GM18499 (cell line): ENCODE results near the gene USP14.

Experiments used
- ATAC-seq: cut with Tn5 transposase; IDR thresholded peaks from one replicate; pipeline ENCODE4 v1.9.1; 2021; ENCODE audit warnings: moderate number of reproducible peaks; ENCODE audit not compliant: insufficient read depth, unreplicated experiment

Gene USP14

DNA sequence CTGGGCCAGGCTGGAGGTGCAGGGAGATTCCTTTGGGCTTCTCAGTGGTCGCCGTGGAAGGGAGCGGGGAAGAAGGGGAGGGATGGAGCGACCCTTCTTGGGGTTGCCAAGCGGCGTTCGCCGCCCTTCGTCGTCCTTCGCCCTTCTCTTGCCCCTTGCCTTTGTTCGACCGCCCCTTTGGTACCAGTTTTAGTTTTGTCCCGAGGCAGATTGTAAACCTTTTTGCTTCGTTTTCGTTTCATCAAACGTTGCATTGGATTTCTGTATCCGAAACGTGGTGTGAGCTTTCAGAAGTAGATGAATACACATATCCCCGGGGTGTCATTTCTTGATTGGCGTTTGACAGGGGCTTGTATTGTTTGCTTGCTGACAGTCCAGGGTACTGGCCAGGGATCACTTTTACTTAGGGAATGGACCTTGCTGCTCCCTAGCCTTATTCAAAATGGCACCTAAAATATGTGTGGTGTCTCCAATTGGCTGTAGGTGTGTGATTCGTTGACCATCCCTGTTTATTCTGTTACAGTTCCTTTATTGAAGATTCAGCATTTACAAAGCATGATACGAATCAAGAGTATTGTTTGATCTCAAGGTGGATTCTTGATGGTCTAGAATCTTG is 788 bp downstream of the USP14 start:
- no peak for ATAC-seq

- no peak for ATAC-seq
Measured at GRCh38 chr18:159933-160332, 1.6 kb downstream of the USP14 start.

DNA sequence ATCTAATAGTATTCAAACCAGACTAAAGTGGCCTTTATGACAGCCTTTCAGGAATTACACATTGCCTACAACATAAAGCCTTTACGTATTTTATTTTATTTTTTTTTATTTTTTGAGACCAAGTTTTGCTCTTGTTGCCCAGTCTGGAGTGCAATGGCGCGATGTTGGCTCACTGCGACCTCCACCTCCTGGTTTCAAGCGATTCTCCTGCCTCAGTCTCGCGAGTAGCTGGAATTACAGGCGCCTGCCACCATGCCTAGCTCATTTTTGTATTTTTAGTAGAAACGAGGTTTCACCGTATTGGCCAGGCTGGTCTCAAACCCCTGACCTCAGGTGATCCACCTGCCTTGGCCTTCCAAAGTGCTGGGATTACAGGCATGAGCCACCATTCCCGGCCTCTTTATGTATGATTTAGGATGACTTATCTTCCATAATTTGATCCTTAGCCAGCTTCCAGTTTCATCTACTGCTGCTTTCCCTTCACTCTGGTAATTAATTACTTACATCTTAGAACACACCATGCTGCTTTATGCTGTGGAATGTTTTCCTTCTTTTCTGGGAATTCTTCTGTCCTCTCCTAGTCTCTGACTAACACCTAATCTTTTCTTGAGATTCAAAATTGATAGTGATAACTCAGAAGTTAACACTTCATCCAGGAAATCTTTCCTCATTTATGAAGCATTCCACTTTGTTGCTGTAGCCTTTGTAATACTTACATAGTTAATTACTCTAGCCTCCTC is 2.6 kb downstream of the USP14 start:
- ATAC-seq: no peak

DNA sequence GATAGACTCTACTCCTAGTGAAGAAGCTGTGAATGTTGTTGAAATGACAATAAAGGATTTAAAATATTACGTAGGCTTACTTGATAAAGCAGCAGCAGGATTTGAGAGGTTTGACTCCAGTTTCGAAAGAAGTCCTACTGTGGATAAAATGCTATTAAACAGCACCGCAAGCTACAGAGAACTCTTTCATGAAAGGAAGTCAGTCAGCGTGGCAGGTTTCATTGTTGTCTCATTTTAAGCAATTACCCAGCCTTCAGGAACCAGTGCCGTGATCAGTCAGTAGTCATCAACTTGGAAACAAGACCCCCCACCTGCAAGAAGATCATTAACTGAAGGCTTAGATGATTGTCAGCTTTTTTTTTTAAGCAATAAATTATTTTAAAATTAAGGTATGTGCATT is 14.0 kb downstream of the USP14 start:
- ATAC-seq: no peak

DNA sequence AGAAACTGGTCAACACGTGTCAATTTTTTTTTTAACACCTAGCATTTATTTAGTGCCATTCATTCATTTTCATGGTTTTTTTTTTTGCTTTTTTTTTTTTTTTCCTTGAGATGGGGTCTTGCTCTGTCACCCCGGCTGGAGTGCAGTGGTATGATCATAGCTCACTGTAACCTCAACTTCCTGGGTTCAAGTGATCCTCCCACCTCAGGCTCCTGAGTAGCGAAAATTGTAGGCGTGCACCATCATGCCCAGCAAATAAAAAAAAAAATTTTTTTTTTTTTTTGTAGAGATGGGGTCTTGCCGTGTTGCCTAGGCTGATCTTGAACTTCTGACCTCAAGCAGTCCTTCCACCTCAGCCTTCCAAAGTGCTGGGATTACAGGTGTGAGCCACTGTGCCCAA is 21.1 kb downstream of the USP14 start:
- no peak for ATAC-seq

GRCh38 chr18:181711-182110 is 23.4 kb downstream of the USP14 start:
- ATAC-seq: no peak

DNA sequence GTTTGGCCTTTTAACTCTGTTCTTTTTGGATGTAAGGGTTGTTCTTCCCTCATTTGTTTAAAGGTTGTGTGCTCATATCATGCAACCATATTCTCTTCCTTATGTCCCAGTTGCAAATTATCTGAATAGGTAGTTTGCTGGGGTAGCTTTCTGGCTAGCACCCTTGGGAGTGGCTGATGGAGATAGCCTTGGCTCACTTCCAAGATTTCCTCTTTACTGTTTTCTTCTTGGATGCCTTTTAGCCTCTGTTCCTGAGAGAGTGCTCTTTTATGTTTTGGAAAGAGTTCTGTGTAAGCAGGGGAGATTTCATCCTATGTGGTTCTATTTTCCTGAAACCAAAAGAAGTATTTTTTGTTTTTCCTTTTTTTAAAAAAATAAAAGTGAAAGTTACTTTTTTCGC is 25.4 kb downstream of the USP14 start:
- ATAC-seq: no peak

DNA sequence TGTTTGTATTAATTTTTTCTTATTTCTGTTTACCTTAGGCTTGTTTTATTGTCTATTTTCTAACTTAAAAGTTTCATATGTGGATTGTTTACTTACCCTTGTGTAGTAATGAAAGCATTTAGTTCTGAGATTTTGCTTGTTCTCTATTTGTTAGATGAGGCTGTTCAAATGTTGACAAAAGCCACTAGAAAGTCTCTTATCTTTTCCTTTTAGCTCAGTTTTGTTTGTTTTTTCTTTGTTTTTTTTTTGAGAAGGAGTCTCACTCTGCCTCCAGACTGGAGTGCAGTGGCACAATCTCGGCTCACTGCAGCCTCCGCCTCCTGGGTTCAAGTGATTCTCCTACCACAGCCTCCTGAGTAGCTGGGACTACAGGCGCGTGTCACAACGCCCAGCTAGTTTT is 30.9 kb downstream of the USP14 start:
- ATAC-seq: no peak

DNA sequence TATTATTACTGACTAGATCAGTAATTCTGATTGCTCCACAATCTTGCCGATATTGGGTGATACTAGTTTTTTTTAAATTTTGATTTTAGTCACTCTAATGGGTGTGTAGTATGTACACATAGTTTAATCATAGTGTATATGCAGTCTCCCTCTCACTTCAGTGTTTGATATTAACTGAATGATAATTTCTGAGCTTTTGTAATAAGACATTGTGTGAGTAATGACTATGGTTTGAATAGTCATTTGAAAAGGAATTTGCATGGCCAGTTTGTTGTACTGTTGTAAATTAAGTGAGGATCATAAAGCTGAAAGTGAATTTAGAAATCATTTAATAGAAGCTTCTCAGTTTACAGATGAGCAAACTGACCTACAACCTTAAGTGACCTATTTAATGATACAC is 33.4 kb downstream of the USP14 start:
- ATAC-seq: no peak

- ATAC-seq: no peak
Measured at GRCh38 chr18:192801-193200, 34.4 kb downstream of the USP14 start.

DNA sequence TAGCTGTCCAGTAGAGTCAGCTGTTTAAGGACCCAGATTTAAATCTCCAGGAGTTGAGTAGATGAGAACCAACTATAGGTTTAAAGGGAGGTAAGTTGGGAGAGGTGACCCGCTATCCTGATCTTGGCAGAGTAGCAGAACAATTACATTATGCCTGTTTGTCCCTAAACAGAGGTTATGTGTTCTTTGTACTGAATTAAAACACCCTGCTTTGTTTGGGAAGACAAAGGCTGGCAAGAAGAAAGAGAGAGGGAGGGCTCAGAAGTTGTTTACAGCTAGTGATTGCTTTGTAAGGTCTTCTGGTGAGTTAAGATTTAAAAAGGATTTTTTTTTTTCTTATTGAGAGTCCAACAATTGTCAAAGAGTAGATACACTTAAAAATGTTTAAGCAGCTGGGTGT is 37.3 kb downstream of the USP14 start:
- no peak for ATAC-seq

GRCh38 chr18:199214-199613 is 40.9 kb downstream of the USP14 start:
- no peak for ATAC-seq

DNA sequence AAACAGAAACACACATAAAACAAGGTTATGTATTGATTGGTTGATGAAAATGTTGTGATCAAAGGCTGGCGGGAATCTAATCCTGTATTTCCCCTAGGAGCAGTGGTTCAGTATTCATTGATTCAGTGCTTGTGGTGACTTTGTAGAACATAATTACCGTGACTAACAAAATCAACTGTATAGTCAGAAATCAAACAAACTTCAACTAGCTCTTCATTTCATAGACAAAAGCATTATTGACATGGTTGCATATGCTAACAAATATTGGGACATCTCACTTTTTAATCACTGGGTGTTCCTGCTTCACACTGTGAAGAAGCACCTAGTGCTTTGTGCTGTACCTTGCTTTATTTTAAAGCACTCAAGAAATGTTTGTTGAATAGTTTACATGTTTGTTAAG is 41.4 kb downstream of the USP14 start:
- ATAC-seq: no peak

DNA sequence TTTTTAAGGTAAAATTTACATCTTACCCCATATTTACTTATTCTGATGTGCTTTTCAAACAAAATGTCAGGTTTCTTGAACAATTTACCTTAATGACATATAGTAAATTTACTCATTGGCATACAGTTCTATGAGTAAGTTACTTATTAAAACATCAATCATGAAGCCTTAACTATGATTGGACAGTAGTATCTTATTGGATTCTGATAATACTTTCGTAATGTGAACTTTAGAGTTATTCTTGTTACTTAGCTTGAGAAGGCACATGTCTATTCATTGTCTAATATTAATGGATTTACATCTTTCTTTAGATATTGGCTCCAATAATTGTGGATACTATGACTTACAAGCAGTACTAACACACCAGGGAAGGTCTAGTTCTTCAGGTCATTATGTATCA is 51.7 kb downstream of the USP14 start:
- ATAC-seq: no peak

DNA sequence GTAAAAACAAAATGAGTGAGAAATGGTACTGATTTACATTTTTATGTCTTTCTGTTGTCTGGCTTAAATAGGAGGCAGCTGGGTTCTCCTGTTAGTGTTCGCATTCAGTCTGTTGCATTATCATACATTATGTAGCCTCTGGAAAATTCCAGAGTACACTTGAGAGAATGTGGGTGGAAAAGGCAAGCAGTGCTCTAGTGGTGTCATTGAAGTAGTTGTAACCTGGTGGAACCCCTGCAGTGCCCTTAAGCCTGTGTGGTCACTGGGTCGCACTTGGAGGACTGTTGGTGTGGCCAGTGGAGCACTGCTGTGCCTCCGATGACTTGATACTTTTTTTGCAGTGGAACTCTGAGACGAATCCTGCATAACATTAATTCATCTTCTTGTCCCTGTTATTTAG is 52.4 kb downstream of the USP14 start:
- no peak for ATAC-seq

GRCh38 chr18:211582-211981 is 53.2 kb downstream of the USP14 start:
- ATAC-seq: no peak

DNA sequence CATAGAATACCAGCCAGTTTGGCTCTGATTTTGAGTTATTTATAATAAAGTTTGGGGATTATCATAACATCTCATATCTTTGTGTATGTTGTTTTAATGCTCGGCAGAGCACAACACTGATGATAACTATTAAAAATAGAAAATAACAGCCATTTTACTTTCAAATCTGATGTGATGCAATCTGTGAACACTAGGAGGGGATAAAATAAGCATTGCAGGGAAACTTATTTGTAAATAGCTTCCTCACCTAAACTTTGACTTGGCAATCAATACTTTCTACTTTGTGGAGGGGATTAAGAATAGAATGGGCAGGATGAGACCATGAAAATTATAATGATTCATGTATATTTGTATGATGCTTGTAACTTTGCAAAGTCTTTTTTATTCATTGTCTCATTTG is 54.4 kb downstream of the USP14 start:
- no peak for ATAC-seq

- ATAC-seq: no peak
Measured at GRCh38 chr18:213505-213904, 55.1 kb downstream of the USP14 start.

DNA sequence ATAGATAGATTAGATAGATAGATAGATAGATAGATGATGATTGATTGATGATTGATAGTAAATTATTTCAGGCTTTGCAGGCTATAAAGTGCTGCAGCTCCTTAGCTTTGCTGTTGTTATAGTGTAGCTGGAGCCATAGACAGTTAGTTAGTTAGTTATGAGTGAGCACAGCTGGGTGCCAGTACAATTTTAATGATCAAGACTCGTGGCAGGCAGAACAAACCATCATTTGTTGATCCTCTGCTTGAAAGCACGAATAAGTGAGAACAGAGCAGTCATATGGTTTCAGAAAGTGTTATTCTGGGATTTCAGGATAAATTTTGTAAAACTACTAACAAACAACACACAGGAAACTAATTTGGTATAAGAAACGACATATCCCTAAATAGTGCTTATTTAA is 55.6 kb downstream of the USP14 start:
- no peak for ATAC-seq

GRCh38 chr18:215448-216010 is 57.2 kb downstream of the USP14 start:
- no peak for ATAC-seq

- no peak for ATAC-seq
Measured at GRCh38 chr18:217532-218336, 59.4 kb downstream of the USP14 start.
